Loucy (cell line): ENCODE results near the gene NCK1.

Source experiments
- H2AFZ ChIP-seq: fragments of 200-600 bp; sonication (generic); 2 replicates; pipeline ENCODE4 v1.6.0; 2016; ENCODE audit warnings: antibody characterized with exemption, mild to moderate bottlenecking, low read length, moderate library complexity
- H3F3A ChIP-seq: fragments of 200-600 bp; 2 replicates; pipeline ENCODE4 v1.6.0; 2016; ENCODE audit warnings: antibody characterized with exemption, low read depth, mild to moderate bottlenecking
- H3K27me3 ChIP-seq: fragments of 200-600 bp; sonication (generic); 2 replicates; pipeline ENCODE4 v1.6.1; 2014; ENCODE audit warnings: low read length, mild to moderate bottlenecking; ENCODE audit not compliant: insufficient read depth, poor library complexity, severe bottlenecking
- H3K36me3 ChIP-seq: fragments of 200-600 bp; sonication (generic); 2 replicates; pipeline ENCODE4 v1.6.1; 2016; ENCODE audit warnings: low read length; ENCODE audit not compliant: insufficient read depth
- H3K4me1 ChIP-seq: fragments of 200-600 bp; sonication (generic); 2 replicates; pipeline ENCODE4 v1.5.1; 2014; ENCODE audit warnings: low read length, mild to moderate bottlenecking; ENCODE audit not compliant: insufficient read depth, poor library complexity, severe bottlenecking
- H3K4me2 ChIP-seq: fragments of 200-600 bp; sonication (generic); 2 replicates; pipeline ENCODE4 v1.6.0; 2014; ENCODE audit warnings: antibody characterized with exemption, low read length, low read depth, mild to moderate bottlenecking; ENCODE audit not compliant: poor library complexity, severe bottlenecking
- H3K4me3 ChIP-seq: fragments of 200-600 bp; sonication (generic); 2 replicates; pipeline ENCODE4 v1.5.1; 2014; ENCODE audit warnings: low read length, mild to moderate bottlenecking, mixed read lengths; ENCODE audit not compliant: poor library complexity, severe bottlenecking
- H3K79me2 ChIP-seq: fragments of 200-600 bp; sonication (generic); 2 replicates; pipeline ENCODE4 v1.6.1; 2014; ENCODE audit warnings: low read length; ENCODE audit not compliant: insufficient read depth
- H3K9ac ChIP-seq: fragments of 200-600 bp; sonication (generic); 2 replicates; pipeline ENCODE4 v1.6.0; 2014; ENCODE audit warnings: mild to moderate bottlenecking, low read depth, low read length, moderate library complexity; ENCODE audit not compliant: poor library complexity, severe bottlenecking
- H3K9me2 ChIP-seq: fragments of 200-600 bp; sonication (generic); replicated peaks from 2 replicates; pipeline ENCODE4 v1.6.1; 2016; ENCODE audit warnings: low read depth, low read length, mixed read lengths
- H3K9me3 ChIP-seq: fragments of 200-600 bp; sonication (generic); 2 replicates; pipeline ENCODE4 v1.6.1; 2014; ENCODE audit warnings: mild to moderate bottlenecking, antibody characterized with exemption, low read length, low read depth; ENCODE audit not compliant: insufficient read depth
- H4K20me1 ChIP-seq: fragments of 200-600 bp; sonication (generic); 2 replicates; pipeline ENCODE4 v1.6.0; 2014; ENCODE audit warnings: antibody characterized with exemption, low read length, mild to moderate bottlenecking; ENCODE audit not compliant: insufficient read depth, poor library complexity, severe bottlenecking
- CTCF ChIP-seq: fragments of 200-600 bp; sonication (generic); conservative IDR thresholded peaks from 2 replicates; pipeline ENCODE4 v1.5.1; 2014; ENCODE audit warnings: mild to moderate bottlenecking, antibody characterized with exemption, low read length
- EZH2phosphoT487 ChIP-seq: fragments of 200-600 bp; IDR thresholded peaks from 2 replicates; pipeline ENCODE4 v1.6.1; 2018; ENCODE audit warnings: antibody characterized with exemption, mild to moderate bottlenecking, moderate library complexity, borderline replicate concordance

NCK1 gene

GRCh38 chr3:136861890-136862616, at the start of gene NCK1:
Gene NCK1, plus strand, starts transcription at chr3:136862208. Its CDS starts 65,794 bp downstream, at chr3:136928002.
- Histone ChIP-seq H3K9me3 (no peaks in the 10 kb centered on the region; the same call in 1 of the 2 replicates), H3K4me2 (peak within 1 kb of the TSS; percentile 99), H2AFZ (peak within 1 kb of the TSS; percentile 81), H3K79me2 (peaks cover 93% of the 10 kb centered on the region), H3F3A (0 out of 2 replicates have a peak, but pooled peaks cover 4% of the 10 kb centered on the region), H3K27me3 (no peaks in the 10 kb centered on the region), H3K4me1 (peaks cover 21% of the 10 kb centered on the region), H3K9me2 (no peaks in the 10 kb centered on the region), H3K36me3 (no peaks in the 10 kb centered on the region), H4K20me1 (peaks cover 52% of the 10 kb centered on the region), H3K9ac (peak within 1 kb of the TSS; percentile 86), H3K4me3 (peak within 1 kb of the TSS; percentile 91)
- TF ChIP-seq CTCF (peak; percentile 45), EZH2phosphoT487 (no peak)

- TF ChIP-seq CTCF = no peak
- no peak for TF ChIP-seq EZH2phosphoT487
Measured at GRCh38 chr3:136817448-136817847, 44.6 kb upstream of the NCK1 start.

DNA sequence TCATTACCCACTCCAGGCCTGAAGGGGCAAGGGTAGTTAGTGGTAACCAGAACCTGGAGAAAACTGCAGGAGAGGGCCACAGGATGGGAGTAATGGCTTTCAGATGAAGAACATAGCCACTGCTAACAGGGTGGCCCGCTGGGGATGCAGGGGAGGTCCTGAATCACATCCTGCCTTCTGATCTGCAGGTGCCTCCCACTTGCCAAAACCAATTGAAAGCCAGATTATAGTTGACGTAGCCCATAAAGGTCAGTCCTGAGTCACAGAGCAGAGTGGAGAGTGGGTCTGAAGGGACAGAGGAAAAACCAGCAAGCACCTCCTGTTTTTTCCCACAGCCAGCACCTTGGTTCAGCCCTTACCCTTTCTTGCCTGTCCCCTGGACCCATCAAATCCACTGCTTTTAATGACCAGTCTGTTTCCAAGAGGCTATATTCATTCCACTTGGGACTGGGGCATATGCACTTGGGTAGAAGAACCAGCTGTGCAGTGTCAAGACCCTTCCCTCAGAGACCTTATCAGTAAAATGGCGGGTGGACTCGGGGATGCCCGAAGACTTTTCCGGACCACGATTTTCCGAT, 43.7 kb upstream of the NCK1 start:
- no peaks in the 10 kb centered on the region for H3K27me3 ChIP-seq
- peaks cover 25% of the 10 kb centered on the region for H3K79me2 ChIP-seq
- peak overlapping the region; percentile 96 for H3K4me3 ChIP-seq
- TF ChIP-seq CTCF (peak; percentile 53), EZH2phosphoT487 (no peak)
- H4K20me1 ChIP-seq = peaks cover 7% of the 10 kb centered on the region
- H3K4me1 ChIP-seq = peaks cover 21% of the 10 kb centered on the region
- H3K9ac ChIP-seq = peak overlapping the region; percentile 87
- peaks cover 6% of the 10 kb centered on the region; the same call in 1 of the 2 replicates for H3F3A ChIP-seq
- H3K9me3 ChIP-seq = no peaks in the 10 kb centered on the region
- H3K36me3 ChIP-seq = no peaks in the 10 kb centered on the region
- peak overlapping the region; percentile 96 for H3K4me2 ChIP-seq
- no peaks in the 10 kb centered on the region for H3K9me2 ChIP-seq
- peak overlapping the region; percentile 97 for H2AFZ ChIP-seq

More at GRCh38 chr3:136817448-136817847, 44.6 kb upstream of the NCK1 start:
- Histone ChIP-seq H3K27me3 (no peaks in the 10 kb centered on the region), H3F3A (peaks cover 6% of the 10 kb centered on the region; the same call in 1 of the 2 replicates), H3K9ac (peak overlapping the region; percentile 43), H3K4me1 (peaks cover 21% of the 10 kb centered on the region), H4K20me1 (peaks cover 7% of the 10 kb centered on the region), H2AFZ (no peak overlapping the region), H3K4me3 (no peak overlapping the region), H3K36me3 (no peaks in the 10 kb centered on the region), H3K9me3 (no peaks in the 10 kb centered on the region), H3K9me2 (no peaks in the 10 kb centered on the region), H3K79me2 (peaks cover 18% of the 10 kb centered on the region), H3K4me2 (peak overlapping the region; percentile 96)
